ENCODE data around the gene SPON1.

SPON1 gene

GRCh38 chr11:13944016-13944415 lies 18.5 kb upstream of the SPON1 start:
- TF ChIP-seq CTCF (IDR thresholded peaks at IDR 0.05; ENCODE audit: insufficient read depth, low read depth, low read length, missing control alignments), result no peak
- no peak overlapping the region for H3K4me3 ChIP-seq (ENCODE audit: low read depth, low read length)
- DNase-seq (ENCODE audit: low read depth), result no peak

GRCh38 chr11:13944911-13945425 lies 17.6 kb upstream of the SPON1 start:
- H3K4me3 ChIP-seq (ENCODE audit: low read depth, low read length), result no peak overlapping the region
- no peak for TF ChIP-seq CTCF (IDR thresholded peaks at IDR 0.05; ENCODE audit: insufficient read depth, low read depth, low read length, missing control alignments)
- no peak for DNase-seq (ENCODE audit: low read depth)

- TF ChIP-seq CTCF (IDR thresholded peaks at IDR 0.05; ENCODE audit: insufficient read depth, low read depth, low read length, missing control alignments), result no peak
- H3K4me3 ChIP-seq (ENCODE audit: low read depth, low read length), result no peak overlapping the region
- DNase-seq (ENCODE audit: low read depth), result no peak
Observed at GRCh38 chr11:13947379-13947778, 15.1 kb upstream of the SPON1 start.

GRCh38 chr11:13949876-13950275 lies 12.6 kb upstream of the SPON1 start:
- TF ChIP-seq CTCF (IDR thresholded peaks at IDR 0.05; ENCODE audit: insufficient read depth, low read depth, low read length, missing control alignments), result no peak
- H3K4me3 ChIP-seq (ENCODE audit: low read depth, low read length), result no peak overlapping the region
- DNase-seq (ENCODE audit: low read depth), result no peak

- no peak for DNase-seq (ENCODE audit: low read depth)
- no peak for TF ChIP-seq CTCF (IDR thresholded peaks at IDR 0.05; ENCODE audit: insufficient read depth, low read depth, low read length, missing control alignments)
- H3K4me3 ChIP-seq (ENCODE audit: low read depth, low read length), result no peak overlapping the region
Observed at GRCh38 chr11:13952221-13952620, 10.3 kb upstream of the SPON1 start.

GRCh38 chr11:13952668-13953067 lies 9.9 kb upstream of the SPON1 start:
- H3K4me3 ChIP-seq (ENCODE audit: low read depth, low read length), result no peak overlapping the region
- TF ChIP-seq CTCF (IDR thresholded peaks at IDR 0.05; ENCODE audit: insufficient read depth, low read depth, low read length, missing control alignments), result no peak
- DNase-seq (ENCODE audit: low read depth), result no peak

- no peak for TF ChIP-seq CTCF (IDR thresholded peaks at IDR 0.05; ENCODE audit: insufficient read depth, low read depth, low read length, missing control alignments)
- no peak for DNase-seq (ENCODE audit: low read depth)
- H3K4me3 ChIP-seq (ENCODE audit: low read depth, low read length), result no peak overlapping the region
Observed at GRCh38 chr11:13954591-13954990, 7.9 kb upstream of the SPON1 start.

All from GM12865 (cell line).